Measurements from ENCODE around the gene FANCI. TPM values are rescaled to one million over a fixed set of nuclear protein-coding genes. Genes with fewer than 3 reads are reported as not detected.

FANCI gene
- total RNA-seq, 2 donors from 2014 or later = 131 to 238 TPM

DNA sequence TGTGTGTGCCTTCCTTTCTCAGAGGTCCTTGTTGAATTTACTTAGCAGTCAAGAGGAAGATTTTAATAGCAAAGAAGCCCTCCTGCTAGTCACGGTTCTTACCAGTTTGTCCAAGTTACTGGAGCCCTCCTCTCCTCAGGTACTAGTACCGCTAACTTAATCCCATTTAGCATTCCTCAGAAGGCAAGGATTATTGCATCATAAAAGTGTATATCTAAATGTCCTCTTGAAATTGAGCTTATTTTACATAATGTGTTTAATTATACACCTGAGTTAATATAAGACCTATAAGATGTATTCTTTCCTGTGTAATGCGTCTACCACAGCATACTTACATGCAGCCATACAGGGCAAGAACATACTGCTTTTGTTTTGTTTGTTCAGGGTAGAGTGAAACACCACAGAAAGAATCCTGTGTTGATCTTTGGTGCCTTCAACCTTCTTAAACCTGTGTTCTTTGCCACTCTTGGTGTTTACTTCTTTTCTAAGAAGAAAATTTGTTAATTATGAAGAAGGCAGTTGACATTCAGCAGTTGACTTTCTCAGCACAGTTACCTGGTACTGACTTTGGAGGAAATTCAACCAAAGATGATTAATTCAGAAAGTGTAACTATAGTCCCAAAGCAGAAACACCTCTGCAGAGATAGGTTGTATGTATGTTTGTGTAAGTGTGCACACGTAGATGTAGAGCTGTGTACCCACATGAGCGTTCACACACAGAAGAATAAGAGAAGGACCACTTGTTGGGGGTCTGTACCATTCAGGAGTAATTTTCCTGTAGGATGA is 57.7 kb downstream of the FANCI start:
- no peak for DNase-seq (ENCODE audit: low spot score)
- Mint-ChIP-seq H3K27me3 (no peaks in the 10 kb centered on the region), H3K27ac (no peak overlapping the region), H3K36me3 (peaks cover 53% of the 10 kb centered on the region), H3K4me3 (no peak overlapping the region), H3K9me3 (no peaks in the 10 kb centered on the region), H3K4me1 (ENCODE audit: low read depth in 2 of 2) (peaks cover 23 to 30% of the 10 kb centered on the region in 2 donors)
- peak; percentile 24 to 52 for ATAC-seq

DNA sequence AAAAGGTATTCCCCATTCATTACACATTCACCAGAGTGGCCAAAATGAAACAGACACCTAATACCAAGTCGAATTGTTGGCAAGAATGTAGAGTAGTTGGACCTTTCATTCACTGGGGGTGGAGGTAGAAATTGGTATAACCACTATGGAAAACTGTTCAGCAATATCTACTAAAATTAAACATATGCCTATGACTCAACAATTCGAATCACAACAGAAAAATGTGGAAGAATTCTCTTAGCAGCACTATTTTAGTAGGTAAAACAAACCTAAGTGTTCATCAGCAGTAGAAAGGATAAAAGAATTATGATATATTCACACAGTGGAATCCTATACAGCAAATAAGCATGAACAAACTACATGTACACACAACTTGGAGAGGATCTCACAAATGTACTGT is 60.2 kb downstream of the FANCI start:
- Mint-ChIP-seq H3K27ac (no peak overlapping the region), H3K4me3 (no peak overlapping the region), H3K36me3 (peaks cover 57% of the 10 kb centered on the region), H3K9me3 (no peaks in the 10 kb centered on the region), H3K4me1 (ENCODE audit: low read depth in 2 of 2) (peaks cover 20 to 23% of the 10 kb centered on the region in 2 donors), H3K27me3 (no peaks in the 10 kb centered on the region)
- ATAC-seq = no peak
- no peak for DNase-seq (ENCODE audit: low spot score)

DNA sequence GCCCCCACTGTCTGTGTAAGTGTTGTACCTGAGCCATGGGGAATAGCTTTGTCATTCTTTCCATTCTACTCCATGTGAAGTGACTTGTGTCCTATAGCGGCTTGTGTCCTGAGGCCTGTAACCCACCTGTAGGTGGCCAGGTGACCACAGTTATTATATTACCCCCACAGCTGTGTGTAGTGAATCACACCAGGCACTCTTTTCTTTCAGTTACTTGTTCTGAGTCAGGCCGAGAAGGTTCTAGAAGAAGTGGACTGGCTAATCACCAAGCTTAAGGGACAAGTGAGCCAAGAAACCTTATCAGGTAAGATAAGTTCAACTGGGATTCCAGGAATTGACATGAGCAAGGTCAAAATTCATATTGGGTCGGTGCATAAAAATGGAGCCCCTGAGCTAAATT is 61.6 kb downstream of the FANCI start:
- Mint-ChIP-seq H3K36me3 (peaks cover 46% of the 10 kb centered on the region), H3K4me1 (ENCODE audit: low read depth in 2 of 2) (peaks cover 8 to 15% of the 10 kb centered on the region in 2 donors), H3K9me3 (no peaks in the 10 kb centered on the region), H3K4me3 (no peak overlapping the region), H3K27me3 (no peaks in the 10 kb centered on the region), H3K27ac (no peak overlapping the region)
- DNase-seq (ENCODE audit: low spot score) (no peak), ATAC-seq (no peak)

DNA sequence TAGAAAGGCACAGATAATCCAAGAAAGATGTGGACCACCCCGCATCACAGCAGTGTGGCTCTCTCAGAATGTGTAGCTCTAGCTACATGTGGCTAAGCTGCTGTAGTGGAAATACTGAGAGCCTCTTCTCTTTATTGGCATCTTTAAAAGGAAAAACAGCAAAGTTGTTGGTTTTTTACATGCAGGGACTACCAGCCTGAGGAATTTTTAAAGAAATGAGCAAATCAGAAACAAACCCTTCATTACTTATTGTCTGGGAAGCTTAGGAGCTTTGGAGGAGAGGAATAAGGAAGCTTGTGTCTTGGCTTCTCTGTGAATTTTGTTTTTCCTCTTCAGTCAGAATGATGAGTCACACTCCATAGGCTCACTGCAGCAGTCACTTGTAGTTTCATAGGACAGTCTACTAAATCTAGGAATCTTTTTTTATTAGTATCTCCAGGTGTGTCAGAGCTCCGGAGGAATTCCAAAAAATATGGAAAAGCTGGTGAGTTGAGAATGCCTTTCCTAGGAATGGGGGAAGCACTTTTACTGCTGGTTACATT is 63.3 kb downstream of the FANCI start:
- no peak overlapping the region for H3K27ac Mint-ChIP-seq
- peaks cover 37% of the 10 kb centered on the region for H3K36me3 Mint-ChIP-seq
- no peak overlapping the region for H3K4me3 Mint-ChIP-seq
- peaks cover 0 to 15% of the 10 kb centered on the region in 2 donors for H3K4me1 Mint-ChIP-seq (ENCODE audit: low read depth in 2 of 2)
- DNase-seq (ENCODE audit: low spot score) (no peak), ATAC-seq (no peak)
- no peaks in the 10 kb centered on the region for H3K9me3 Mint-ChIP-seq
- no peaks in the 10 kb centered on the region for H3K27me3 Mint-ChIP-seq

DNA sequence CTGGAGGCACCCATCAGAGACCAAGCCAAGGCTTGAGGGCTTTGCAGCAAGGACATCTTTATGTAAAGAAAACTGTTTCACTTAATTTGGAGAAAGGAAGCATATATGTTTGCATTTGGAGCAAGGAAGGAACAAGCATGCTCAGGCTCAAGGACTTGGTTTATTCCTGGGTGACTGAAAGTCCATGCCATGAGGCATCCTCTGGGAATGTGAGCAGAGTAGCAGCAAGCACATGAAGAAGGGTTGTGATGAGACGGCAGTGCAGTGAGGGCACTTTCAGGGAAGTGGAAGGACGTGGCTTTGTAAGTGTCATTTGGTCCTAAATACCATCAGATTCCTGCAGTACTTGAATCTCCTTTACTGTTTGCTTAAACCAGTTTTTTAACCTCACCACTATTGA is 64.0 kb downstream of the FANCI start:
- H3K27ac Mint-ChIP-seq = no peak overlapping the region
- no peak overlapping the region for H3K4me3 Mint-ChIP-seq
- peaks cover 37% of the 10 kb centered on the region for H3K36me3 Mint-ChIP-seq
- ATAC-seq (no peak), DNase-seq (ENCODE audit: low spot score) (no peak)
- H3K4me1 Mint-ChIP-seq (ENCODE audit: low read depth in 2 of 2) = peaks cover 0 to 15% of the 10 kb centered on the region in 2 donors
- no peaks in the 10 kb centered on the region for H3K9me3 Mint-ChIP-seq
- no peaks in the 10 kb centered on the region for H3K27me3 Mint-ChIP-seq

DNA sequence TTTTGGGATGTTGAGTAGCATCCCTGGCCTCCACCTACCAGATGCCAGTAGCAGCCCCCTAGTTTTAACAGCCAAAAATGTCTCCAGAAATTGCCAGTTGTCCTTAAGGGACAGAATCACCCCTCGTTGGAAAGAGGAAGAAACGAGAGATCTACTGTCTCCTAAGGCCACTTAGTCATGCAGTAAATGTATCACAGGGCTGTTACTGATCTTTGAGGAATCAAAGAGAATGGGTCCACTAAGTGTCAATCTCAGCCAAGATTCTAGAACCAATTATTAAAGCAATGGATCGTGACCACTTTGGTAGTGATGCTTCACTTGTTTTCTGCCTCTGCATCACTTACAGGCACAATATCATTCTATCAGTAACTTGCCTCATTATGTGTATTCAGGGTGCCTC is 64.5 kb downstream of the FANCI start:
- peaks cover 37% of the 10 kb centered on the region for H3K36me3 Mint-ChIP-seq
- H3K27me3 Mint-ChIP-seq = no peaks in the 10 kb centered on the region
- H3K27ac Mint-ChIP-seq = no peak overlapping the region
- ATAC-seq = no peak
- no peaks in the 10 kb centered on the region for H3K9me3 Mint-ChIP-seq
- peaks cover 0 to 12% of the 10 kb centered on the region in 2 donors for H3K4me1 Mint-ChIP-seq (ENCODE audit: low read depth in 2 of 2)
- no peak for DNase-seq (ENCODE audit: low spot score)
- no peak overlapping the region for H3K4me3 Mint-ChIP-seq

DNA sequence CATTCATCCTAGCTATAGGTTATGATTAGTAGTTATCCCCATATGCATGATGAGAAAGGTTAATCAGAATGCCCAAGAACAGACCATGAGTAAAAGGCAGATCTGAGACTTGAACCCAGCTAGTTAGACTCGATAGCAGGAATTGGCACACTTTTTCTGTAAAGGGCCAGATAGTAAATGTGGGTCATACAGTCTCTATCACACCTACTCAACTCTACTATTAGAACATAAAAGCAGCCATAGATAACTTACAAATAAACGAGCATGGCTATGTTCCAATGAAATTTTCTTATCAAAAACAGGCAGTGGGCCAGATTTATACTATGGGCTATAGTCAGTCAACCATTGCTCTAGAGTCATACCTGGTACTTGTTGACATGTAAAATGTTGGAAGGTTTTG is 66.2 kb downstream of the FANCI start:
- no peaks in the 10 kb centered on the region for H3K27me3 Mint-ChIP-seq
- no peak overlapping the region for H3K4me3 Mint-ChIP-seq
- peaks cover 34% of the 10 kb centered on the region for H3K36me3 Mint-ChIP-seq
- H3K4me1 Mint-ChIP-seq (ENCODE audit: low read depth in 2 of 2) = peaks cover 5 to 16% of the 10 kb centered on the region in 2 donors
- no peak for DNase-seq (ENCODE audit: low spot score)
- no peak overlapping the region for H3K27ac Mint-ChIP-seq
- H3K9me3 Mint-ChIP-seq = no peaks in the 10 kb centered on the region
- no peak for ATAC-seq

DNA sequence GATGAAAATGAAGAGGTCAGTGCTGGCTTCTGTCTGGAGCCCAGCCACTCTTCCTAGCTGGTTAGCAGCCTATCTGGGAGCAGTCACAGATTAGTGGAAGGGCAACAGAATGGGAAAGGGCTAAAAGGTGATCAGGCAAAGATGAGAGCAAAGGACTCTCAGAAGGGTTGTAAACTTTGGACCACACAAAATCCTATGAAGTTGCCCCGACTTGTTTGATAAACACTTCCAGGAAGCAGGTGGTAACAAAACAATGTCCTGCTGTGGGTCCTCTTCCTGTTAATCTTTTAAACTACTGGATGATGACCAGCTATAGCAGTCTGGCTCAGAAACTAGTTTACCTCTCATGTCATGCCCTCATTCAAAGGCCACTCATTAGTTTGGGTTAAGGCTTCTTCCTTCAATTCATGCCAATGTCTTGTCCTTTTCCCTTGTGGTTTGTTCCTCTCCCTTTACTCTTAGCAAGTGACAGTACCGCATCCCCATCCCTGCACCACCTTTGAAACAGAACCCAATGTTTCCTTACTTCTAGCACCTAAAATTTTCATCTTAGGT is 71.7 kb downstream of the FANCI start:
- no peak for ATAC-seq
- peaks cover 22 to 32% of the 10 kb centered on the region in 2 donors for H3K4me1 Mint-ChIP-seq (ENCODE audit: low read depth in 2 of 2)
- peaks cover 50% of the 10 kb centered on the region for H3K36me3 Mint-ChIP-seq
- no peak for DNase-seq (ENCODE audit: low spot score)
- H3K4me3 Mint-ChIP-seq = no peak overlapping the region
- no peaks in the 10 kb centered on the region for H3K9me3 Mint-ChIP-seq
- H3K27me3 Mint-ChIP-seq = no peaks in the 10 kb centered on the region
- H3K27ac Mint-ChIP-seq = peak overlapping the region; percentile 15 to 30

DNA sequence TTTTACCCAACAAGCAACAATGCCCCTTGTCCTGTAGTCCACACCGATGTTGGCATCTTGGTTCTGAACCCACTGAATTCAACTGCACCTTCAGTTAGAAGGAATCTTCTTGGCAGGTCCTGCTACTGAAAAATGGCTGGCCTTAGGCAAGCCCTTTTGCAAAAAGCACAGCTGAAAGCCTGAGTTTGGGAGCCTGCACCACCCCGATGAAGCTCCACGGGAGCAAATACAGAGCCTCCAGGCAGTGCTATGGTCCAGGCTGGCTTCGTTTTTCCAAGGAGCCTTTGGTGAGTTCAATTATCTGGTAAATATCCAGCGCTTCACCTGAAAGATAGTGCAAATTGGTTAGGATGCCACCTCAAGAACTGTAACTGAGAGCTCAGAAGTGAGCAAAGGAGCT is 72.7 kb downstream of the FANCI start:
- Mint-ChIP-seq H3K27me3 (no peaks in the 10 kb centered on the region), H3K4me1 (ENCODE audit: low read depth in 2 of 2) (peaks cover 22 to 34% of the 10 kb centered on the region in 2 donors), H3K27ac (peak overlapping the region in 1 of 2 donors; percentile 15), H3K4me3 (no peak overlapping the region), H3K9me3 (no peaks in the 10 kb centered on the region), H3K36me3 (peaks cover 50% of the 10 kb centered on the region)
- DNase-seq (ENCODE audit: low spot score) (no peak), ATAC-seq (no peak)

DNA sequence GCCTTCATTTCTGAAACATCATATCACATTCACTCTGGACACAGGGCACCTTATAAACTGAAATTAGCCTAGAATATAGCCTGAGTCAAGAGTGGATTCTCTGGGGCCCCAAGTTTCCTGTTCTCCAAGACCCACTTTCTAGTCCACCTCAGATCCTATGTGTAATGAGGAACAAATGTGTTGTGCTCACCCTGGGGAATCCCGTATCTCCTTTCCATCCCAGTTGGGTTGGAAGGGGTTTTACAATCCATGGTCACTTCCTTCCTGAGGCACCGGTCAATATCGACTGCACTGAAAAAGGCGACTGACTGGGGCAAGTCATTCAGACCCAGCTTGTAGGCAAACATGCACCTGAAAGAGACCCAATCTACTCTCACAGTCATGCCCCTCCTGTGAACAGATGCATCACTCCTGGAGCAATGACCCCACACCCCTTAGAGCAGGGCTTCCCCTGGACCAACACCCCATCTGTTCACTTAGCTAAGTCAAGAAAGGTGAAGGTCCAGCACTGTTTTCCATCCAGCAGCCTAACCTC is 73.5 kb downstream of the FANCI start:
- H3K36me3 Mint-ChIP-seq = peaks cover 50% of the 10 kb centered on the region
- ATAC-seq (no peak), DNase-seq (ENCODE audit: low spot score) (no peak)
- H3K4me1 Mint-ChIP-seq (ENCODE audit: low read depth in 2 of 2) = peaks cover 18 to 34% of the 10 kb centered on the region in 2 donors
- no peak overlapping the region for H3K4me3 Mint-ChIP-seq
- no peaks in the 10 kb centered on the region for H3K27me3 Mint-ChIP-seq
- peak overlapping the region; percentile 31 to 42 for H3K27ac Mint-ChIP-seq
- no peaks in the 10 kb centered on the region for H3K9me3 Mint-ChIP-seq

DNA sequence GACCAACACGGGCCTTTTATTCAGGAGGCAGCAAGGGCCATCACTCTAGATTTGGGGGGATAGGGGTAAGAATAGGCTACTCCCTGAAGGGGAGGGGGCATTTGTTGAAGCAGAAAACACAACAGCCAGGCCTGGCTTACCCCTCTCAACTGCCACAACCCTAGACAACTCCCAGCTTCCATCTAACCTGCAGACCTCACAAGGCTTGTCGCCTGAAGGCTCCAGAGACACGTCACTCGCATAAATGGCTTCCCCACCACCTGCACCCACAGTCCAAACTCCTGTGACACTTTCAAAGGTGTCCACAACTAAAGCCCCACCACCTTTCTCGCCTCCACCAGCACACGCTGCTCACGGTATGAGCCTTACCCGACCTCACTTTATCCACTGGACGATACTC is 75.9 kb downstream of the FANCI start:
- H3K27ac Mint-ChIP-seq = peak overlapping the region; percentile 13 to 48
- H3K4me3 Mint-ChIP-seq = no peak overlapping the region
- ATAC-seq = no peak
- no peaks in the 10 kb centered on the region for H3K9me3 Mint-ChIP-seq
- H3K4me1 Mint-ChIP-seq (ENCODE audit: low read depth in 2 of 2) = peaks cover 23 to 38% of the 10 kb centered on the region in 2 donors
- peaks cover 47% of the 10 kb centered on the region for H3K36me3 Mint-ChIP-seq
- H3K27me3 Mint-ChIP-seq = no peaks in the 10 kb centered on the region
- DNase-seq (ENCODE audit: low spot score) = no peak

DNA sequence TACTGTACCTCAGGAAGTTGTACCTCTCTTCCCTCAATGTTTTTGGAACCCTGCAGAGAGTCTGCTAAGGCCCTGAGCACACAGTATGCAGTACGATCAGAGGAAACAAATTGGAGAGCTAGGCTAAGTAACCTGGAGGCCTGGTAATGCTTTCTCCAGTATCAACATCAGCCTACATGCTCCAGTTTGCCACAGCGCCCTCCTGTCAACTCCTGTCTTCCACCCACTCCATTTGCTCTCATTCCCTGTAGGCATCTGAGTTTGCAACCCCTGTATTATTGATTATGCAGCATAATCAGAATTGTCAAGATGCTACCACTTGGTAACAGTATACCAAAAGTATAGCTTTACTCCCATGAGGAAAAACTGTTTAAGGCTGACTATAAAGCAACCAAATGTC is 76.4 kb downstream of the FANCI start:
- no peak overlapping the region for H3K4me3 Mint-ChIP-seq
- peaks cover 52% of the 10 kb centered on the region for H3K36me3 Mint-ChIP-seq
- H3K27me3 Mint-ChIP-seq = no peaks in the 10 kb centered on the region
- DNase-seq (ENCODE audit: low spot score) (no peak), ATAC-seq (no peak)
- H3K9me3 Mint-ChIP-seq = no peaks in the 10 kb centered on the region
- peak overlapping the region; percentile 13 to 48 for H3K27ac Mint-ChIP-seq
- H3K4me1 Mint-ChIP-seq (ENCODE audit: low read depth in 2 of 2) = peaks cover 28 to 42% of the 10 kb centered on the region in 2 donors

DNA sequence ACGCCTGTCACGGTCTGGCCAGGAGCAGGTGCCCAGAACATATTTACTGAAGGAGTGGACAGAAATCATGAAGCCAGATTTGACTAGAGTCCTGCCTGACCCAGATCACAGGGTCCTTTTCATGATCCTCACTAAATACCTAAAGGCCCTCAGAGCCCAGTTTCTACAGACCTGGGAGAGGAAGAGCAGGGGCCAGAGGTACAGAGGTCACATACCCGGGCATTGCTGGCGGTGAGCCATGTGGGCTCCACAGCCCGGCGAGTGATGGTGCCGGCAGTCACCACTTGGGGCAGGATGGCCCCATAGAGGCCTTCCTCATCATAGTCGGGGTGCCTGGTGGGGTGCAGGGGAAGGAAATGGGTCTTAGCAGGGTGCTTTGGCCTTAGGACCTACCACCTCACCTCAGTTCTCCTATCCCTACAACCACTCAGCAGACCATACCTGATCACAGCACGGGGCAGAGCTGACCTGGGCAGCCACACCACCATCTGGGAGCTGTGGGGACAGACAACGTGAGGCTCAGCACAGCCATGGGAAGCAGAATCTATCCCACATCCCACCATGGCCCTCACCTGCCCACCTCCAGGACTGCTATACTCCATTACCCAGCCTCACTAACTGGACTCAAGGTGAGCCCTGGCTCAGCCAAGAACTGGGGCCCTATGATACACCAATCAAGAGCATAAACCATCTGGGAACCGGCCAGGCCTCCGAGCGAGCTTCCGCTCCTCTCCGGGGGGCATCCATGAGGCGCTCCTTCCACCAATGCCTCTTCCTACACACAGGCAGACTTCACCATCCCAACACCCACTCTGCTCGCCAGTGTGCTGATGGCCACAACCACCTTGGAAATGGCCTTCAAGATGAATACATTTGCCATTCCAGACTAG is 78.0 kb downstream of the FANCI start:
- Mint-ChIP-seq H3K27me3 (no peaks in the 10 kb centered on the region), H3K36me3 (peaks cover 41% of the 10 kb centered on the region), H3K4me1 (ENCODE audit: low read depth in 2 of 2) (peaks cover 33 to 36% of the 10 kb centered on the region in 2 donors), H3K27ac (peak overlapping the region in 1 of 2 donors; percentile 39), H3K9me3 (no peaks in the 10 kb centered on the region), H3K4me3 (no peak overlapping the region)
- DNase-seq (ENCODE audit: low spot score) (no peak), ATAC-seq (no peak)
